ENCODE data around the gene JAKMIP2.

GRCh38 chr5:147686421-147686820 lies 96.1 kb downstream of the JAKMIP2 start:
- TF ChIP-seq EP300 (IDR thresholded peaks at IDR 0.05), result no peak
- no peak for TF ChIP-seq CTCF (IDR thresholded peaks at IDR 0.05)
